Ascending aorta (tissue), 2 donors: ENCODE measurements around the gene ANKRD65. TPM values are rescaled to one million over a fixed set of nuclear protein-coding genes. Genes with fewer than 3 reads are reported as not detected.
"Not testable (repeated sequence)": the region's sequence is repeated elsewhere in the genome, so short reads cannot be mapped to it uniquely, and the experiment has no call there.

Experiments used
- DNase-seq, 2 donors: peaks; one replicate each; pipeline ENCODE4 v3.0.0-alpha.2; 2019; ENCODE audit warnings: low spot score in 2 of 2
- H3K27ac ChIP-seq, 2 donors: fragments of 200-600 bp; sonication (generic); one replicate each; pipeline ENCODE4 v1.5.1; 2016 to 2017; ENCODE audit warnings: mild to moderate bottlenecking in 1 of 2
- H3K27me3 ChIP-seq: fragments of 200-600 bp; sonication (generic); one replicate; pipeline ENCODE4 v1.5.1; 2017
- H3K36me3 ChIP-seq, 2 donors: fragments of 200-600 bp; sonication (generic); one replicate each; pipeline ENCODE4 v1.5.1; 2016
- H3K4me1 ChIP-seq, 2 donors: fragments of 200-600 bp; sonication (generic); one replicate each; pipeline ENCODE4 v1.5.1; 2016 to 2017; ENCODE audit warnings: mild to moderate bottlenecking in 1 of 2
- H3K4me3 ChIP-seq, 2 donors: fragments of 200-600 bp; sonication (generic); one replicate each; pipeline ENCODE4 v1.5.1; 2016 to 2017; ENCODE audit warnings: mild to moderate bottlenecking in 1 of 2
- H3K9me3 ChIP-seq, 2 donors: fragments of 200-600 bp; sonication (generic); one replicate each; pipeline ENCODE4 v1.5.1; 2016
- CTCF ChIP-seq, 3 experiments: fragments of 200-600 bp in 2 of 3; fragments of 450-650 bp in 1 of 3; sonication (generic) in 2 of 3; IDR thresholded peaks; one replicate each; pipeline ENCODE4 v1.5.1; 2016 to 2019; ENCODE audit warnings: antibody characterized with exemption in 3 of 3, mild to moderate bottlenecking in 1 of 3, moderate library complexity in 1 of 3
- intact Hi-C: fragments of 100-400 bp; cut with DNase I; formaldehyde crosslinking; loops from one replicate; pipeline ENCODE4 v1.15.1; 2023
- total RNA-seq: library from RNA; depleted of rRNA; stranded (reverse); fragments of >200 nt; gene quantifications from one replicate; pipeline ENCODE4 v1.1.0, GENCODE V29; 2016

ANKRD65 gene
- total RNA-seq, 1 donor from 2014 or later, result 12.5 TPM

GRCh38 chr1:1387098-1388077 is 33.7 kb downstream of the ANKRD65 start:
- H3K27me3 ChIP-seq, result no peaks in the 10 kb centered on the region
- H3K9me3 ChIP-seq, result no peaks in the 10 kb centered on the region
- intact Hi-C loops, result no loop called here
- TF ChIP-seq CTCF (IDR thresholded peaks at IDR 0.05), result no peak
- H3K4me1 ChIP-seq, result no peaks in the 10 kb centered on the region
- no peak overlapping the region for H3K4me3 ChIP-seq
- no peak overlapping the region for H3K27ac ChIP-seq
- peaks cover 67 to 76% of the 10 kb centered on the region in 2 donors for H3K36me3 ChIP-seq
- no peak for DNase-seq

- H3K36me3 ChIP-seq, result peaks cover 64 to 65% of the 10 kb centered on the region in 2 donors
- no peak overlapping the region for H3K4me3 ChIP-seq
- no peak for DNase-seq
- H3K27me3 ChIP-seq, result no peaks in the 10 kb centered on the region
- TF ChIP-seq CTCF (IDR thresholded peaks at IDR 0.05), result no peak
- no peak overlapping the region for H3K27ac ChIP-seq
- H3K4me1 ChIP-seq, result no peaks in the 10 kb centered on the region
- H3K9me3 ChIP-seq, result no peaks in the 10 kb centered on the region
- intact Hi-C loops, result no loop called here
Observed at GRCh38 chr1:1385931-1386330, 35.1 kb downstream of the ANKRD65 start.

GRCh38 chr1:1385339-1385738 is 35.7 kb downstream of the ANKRD65 start:
- H3K27ac ChIP-seq, H3K4me3 ChIP-seq, intact Hi-C loops, H3K9me3 ChIP-seq, H3K4me1 ChIP-seq, DNase-seq, H3K27me3 ChIP-seq: not testable (repeated sequence)
- peaks cover 58 to 59% of the 10 kb centered on the region in 2 donors for H3K36me3 ChIP-seq

GRCh38 chr1:1381294-1381693 is 39.8 kb downstream of the ANKRD65 start:
- no peaks in the 10 kb centered on the region for H3K9me3 ChIP-seq
- no peak overlapping the region for H3K27ac ChIP-seq
- H3K36me3 ChIP-seq, result peaks cover 19% of the 10 kb centered on the region in 2 donors
- H3K4me3 ChIP-seq, result no peak overlapping the region
- TF ChIP-seq CTCF (IDR thresholded peaks at IDR 0.05), result no peak
- no peaks in the 10 kb centered on the region for H3K4me1 ChIP-seq
- DNase-seq, result no peak
- H3K27me3 ChIP-seq, result no peaks in the 10 kb centered on the region
- intact Hi-C loops, result no loop called here

- H3K4me1 ChIP-seq, result peaks cover 1 to 2% of the 10 kb centered on the region in 2 donors
- H3K4me3 ChIP-seq, result no peak overlapping the region
- H3K27me3 ChIP-seq, result no peaks in the 10 kb centered on the region
- no peaks in the 10 kb centered on the region for H3K9me3 ChIP-seq
- peaks cover 14 to 15% of the 10 kb centered on the region in 2 donors for H3K36me3 ChIP-seq
- no peak for TF ChIP-seq CTCF (IDR thresholded peaks at IDR 0.05)
- H3K27ac ChIP-seq, result no peak overlapping the region
- intact Hi-C loops, result no loop called here
- no peak for DNase-seq
Observed at GRCh38 chr1:1380860-1381259, 40.2 kb downstream of the ANKRD65 start.

GRCh38 chr1:1377540-1378205 is 43.4 kb downstream of the ANKRD65 start:
- peaks cover 16 to 18% of the 10 kb centered on the region in 2 donors for H3K4me1 ChIP-seq
- no peaks in the 10 kb centered on the region for H3K27me3 ChIP-seq
- intact Hi-C loops, result no loop called here

More at GRCh38 chr1:1377540-1378205, 43.4 kb downstream of the ANKRD65 start:
- DNase-seq, result no peak
- H3K27ac ChIP-seq, result no peak overlapping the region
- H3K4me3 ChIP-seq, result no peak overlapping the region
- H3K9me3 ChIP-seq, result no peaks in the 10 kb centered on the region
- peaks cover 12% of the 10 kb centered on the region in 2 donors for H3K36me3 ChIP-seq
- no peak for TF ChIP-seq CTCF (IDR thresholded peaks at IDR 0.05)
